Measurements from ENCODE around the gene ZFP82.

ZFP82 gene

DNA sequence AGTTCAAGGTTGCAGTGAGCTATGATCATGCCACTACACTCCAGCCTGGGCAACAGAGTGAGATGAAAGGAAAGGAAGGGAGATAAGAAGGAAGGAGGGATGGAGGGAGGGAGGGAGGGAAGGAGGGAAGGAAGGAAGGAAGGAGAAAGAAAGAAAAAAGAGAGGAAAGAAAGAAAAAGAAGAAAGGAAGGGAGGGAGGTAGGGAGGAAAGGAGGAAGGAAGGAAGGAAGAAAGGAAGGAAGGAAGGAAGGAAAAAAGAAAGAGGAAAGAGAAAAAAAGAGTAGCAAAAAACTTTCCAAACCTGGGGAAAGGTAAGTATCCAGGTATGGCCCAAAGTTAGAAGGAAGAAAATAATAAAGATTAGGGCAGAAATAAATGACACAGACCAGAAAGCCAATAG is 46.6 kb downstream of the ZFP82 start:
- no peak for DNase-seq

- no peak for DNase-seq
These were observed 54.6 kb downstream of the ZFP82 start for GRCh38 chr19:36363845-36364244.

Data from NCI-H524 (cell line).